IMR-90 (cell line): ENCODE data around the gene EIF5A. TPM values are rescaled to one million over a fixed set of nuclear protein-coding genes. Genes with fewer than 3 reads are reported as not detected.

Source experiments
- ATAC-seq: fragments of 200-7000 bp; cut with Tn5 transposase; 2 replicates; pipeline ENCODE4 v1.9.1; 2020; ENCODE audit warnings: low read depth, mild to moderate bottlenecking, moderate library complexity
- BruUV-seq: library from RNA; stranded (reverse); fragments of 400-500 nt; replicated peaks from 2 replicates; lab custom pipeline; 2021; lab: Mats Ljungman, UMichigan
- CTCF ChIA-PET: fragments of 300-600 bp; formaldehyde crosslinking; extraction: SDS; loops from one replicate; lab custom pipeline; 2021; ENCODE audit warnings: antibody characterized with exemption; lab: Yijun Ruan, JAX
- POLR2A ChIA-PET: fragments of 300-600 bp; sonication (Branson Sonifier 250); formaldehyde crosslinking; loops from one replicate; lab custom pipeline; 2022; ENCODE audit warnings: antibody characterized with exemption; ENCODE audit not compliant: unreplicated experiment; lab: Charles Lee
- DNase-seq: peaks from one replicate; pipeline ENCODE4 v3.0.0; 2013
- H2AFZ ChIP-seq: replicated peaks from 2 replicates; pipeline ENCODE3; 2013; ENCODE audit warnings: low read length, mild to moderate bottlenecking; ENCODE audit not compliant: poor library complexity
- H2AK5ac ChIP-seq: 2 replicates; pipeline ENCODE4 v1.6.1; 2013; ENCODE audit warnings: low read depth, low read length, inconsistent platforms
- H2AK9ac ChIP-seq: replicated peaks from 2 replicates; pipeline ENCODE3; 2013; ENCODE audit warnings: mild to moderate bottlenecking, low read depth, low read length, moderate library complexity; ENCODE audit not compliant: poor library complexity
- H2BK120ac ChIP-seq: 2 replicates; pipeline ENCODE4 v1.6.1; 2013; ENCODE audit warnings: low read depth, low read length, inconsistent platforms
- H2BK15ac ChIP-seq: 3 replicates; pipeline ENCODE4 v1.6.1; 2013; ENCODE audit warnings: low read depth, low read length, inconsistent platforms
- H2BK20ac ChIP-seq: 2 replicates; pipeline ENCODE4 v1.6.1; 2013; ENCODE audit warnings: low read depth, mild to moderate bottlenecking, inconsistent platforms, low read length, moderate library complexity
- H2BK5ac ChIP-seq: 2 replicates; pipeline ENCODE4 v1.6.1; 2013; ENCODE audit warnings: mild to moderate bottlenecking, low read depth, low read length, inconsistent platforms; ENCODE audit not compliant: poor library complexity, severe bottlenecking
- H3K14ac ChIP-seq: replicated peaks from 2 replicates; pipeline ENCODE4 v1.6.1; 2013; ENCODE audit warnings: low read depth, low read length, inconsistent platforms
- H3K18ac ChIP-seq: 2 replicates; pipeline ENCODE4 v1.6.1; 2013; ENCODE audit warnings: low read depth, low read length, control low read depth
- H3K23ac ChIP-seq: 2 replicates; pipeline ENCODE4 v1.6.1; 2013; ENCODE audit warnings: low read depth, low read length, inconsistent platforms
- H3K27ac ChIP-seq: 2 replicates; pipeline ENCODE4 v1.5.1; 2013; ENCODE audit warnings: mild to moderate bottlenecking, control low read depth, low read length; ENCODE audit not compliant: insufficient read depth
- H3K27me3 ChIP-seq: 2 replicates; pipeline ENCODE4 v1.6.1; 2013; ENCODE audit warnings: low read length; ENCODE audit not compliant: control insufficient read depth, insufficient read depth
- H3K36me3 ChIP-seq: 2 replicates; pipeline ENCODE4 v1.6.1; 2013; ENCODE audit warnings: low read length, mixed read lengths; ENCODE audit not compliant: control insufficient read depth, insufficient read depth
- H3K4ac ChIP-seq: 2 replicates; pipeline ENCODE4 v1.6.1; 2013; ENCODE audit warnings: low read depth, low read length, inconsistent platforms
- H3K4me1 ChIP-seq: 2 replicates; pipeline ENCODE4 v1.6.1; 2013; ENCODE audit warnings: low read length, mixed read lengths; ENCODE audit not compliant: control insufficient read depth, insufficient read depth
- H3K4me2 ChIP-seq: 2 replicates; pipeline ENCODE4 v1.6.1; 2013; ENCODE audit warnings: low read depth, mild to moderate bottlenecking, control low read depth, low read length, moderate library complexity
- H3K4me3 ChIP-seq: 2 replicates; pipeline ENCODE4 v1.5.1; 2013; ENCODE audit warnings: low read depth, mild to moderate bottlenecking, control low read depth, low read length, moderate library complexity; ENCODE audit not compliant: insufficient read depth
- H3K56ac ChIP-seq: 2 replicates; pipeline ENCODE4 v1.6.1; 2013; ENCODE audit warnings: low read length, inconsistent platforms; ENCODE audit not compliant: insufficient read depth; ENCODE audit errors: extremely low read depth
- H3K79me1 ChIP-seq, 2 experiments: 2 replicates each; pipeline ENCODE4 v1.6.1; 2013; ENCODE audit warnings: low read length in 2 of 2, inconsistent platforms in 1 of 2, low read depth in 1 of 2
- H3K9ac ChIP-seq: 2 replicates; pipeline ENCODE4 v1.6.1; 2013; ENCODE audit warnings: low read depth, low read length, control low read depth
- H3K9me1 ChIP-seq: 2 replicates; pipeline ENCODE4 v1.6.1; 2013; ENCODE audit warnings: low read length, inconsistent platforms; ENCODE audit not compliant: insufficient read depth
- H3K9me3 ChIP-seq: 2 replicates; pipeline ENCODE4 v1.6.1; 2013; ENCODE audit warnings: low read length; ENCODE audit not compliant: control insufficient read depth, insufficient read depth
- H4K20me1 ChIP-seq: 2 replicates; pipeline ENCODE4 v1.6.1; 2013; ENCODE audit warnings: low read length, inconsistent platforms; ENCODE audit not compliant: insufficient read depth
- H4K5ac ChIP-seq: 2 replicates; pipeline ENCODE4 v1.6.1; 2013; ENCODE audit warnings: mild to moderate bottlenecking, low read depth, low read length, control low read depth
- H4K8ac ChIP-seq, 2 experiments: 2 replicates each; pipeline ENCODE4 v1.6.1; 2013; ENCODE audit warnings: low read depth in 2 of 2, low read length in 2 of 2, control low read depth in 1 of 2, inconsistent platforms in 1 of 2
- H4K91ac ChIP-seq: 2 replicates; pipeline ENCODE4 v1.6.1; 2013; ENCODE audit warnings: low read depth, low read length, inconsistent platforms; ENCODE audit not compliant: insufficient read depth
- BHLHE40 ChIP-seq: fragments of 150-350 bp; IDR thresholded peaks from 2 replicates; pipeline ENCODE4 v1.6.1; 2016; ENCODE audit warnings: mild to moderate bottlenecking, low read depth, low read length
- CHD1 ChIP-seq: IDR thresholded peaks from 2 replicates; pipeline ENCODE4 v1.6.1; 2012; ENCODE audit warnings: low read depth, low read length, improper control_type of control experiment
- CTCF ChIP-seq: conservative IDR thresholded peaks from 2 replicates; pipeline ENCODE4 v1.5.1; 2012; ENCODE audit warnings: mild to moderate bottlenecking, low read depth, low read length, improper control_type of control experiment
- FOS ChIP-seq: fragments of 150-350 bp; IDR thresholded peaks from 2 replicates; pipeline ENCODE4 v1.6.1; 2016; ENCODE audit warnings: low read depth, low read length
- NFE2L2 ChIP-seq: fragments of 150-350 bp; IDR thresholded peaks from 2 replicates; pipeline ENCODE4 v1.6.1; 2016; ENCODE audit warnings: low read depth, mild to moderate bottlenecking, low read length
- RAD21 ChIP-seq: IDR thresholded peaks from 2 replicates; pipeline ENCODE4 v1.6.1; 2012; ENCODE audit warnings: low read length, improper control_type of control experiment
- USF2 ChIP-seq: fragments of 150-350 bp; IDR thresholded peaks from 2 replicates; pipeline ENCODE4 v1.6.1; 2017; ENCODE audit warnings: mild to moderate bottlenecking, antibody characterized with exemption, low read length, low read depth
- WGBS, 2 experiments: methylation state at CpG; one replicate each; pipeline versions ENCODE4 v1.1.5 to v1.1.7; 2013; ENCODE audit warnings: missing lambda C conversion rate in 2 of 2; ENCODE audit not compliant: insufficient read length in 1 of 2; ENCODE audit errors: extremely low coverage in 2 of 2; 5-methylcytosine and 5-hydroxymethylcytosine counted together
- dilution Hi-C: fragments of 300-500 bp; cut with HindIII; formaldehyde crosslinking; loops from one replicate; pipeline ENCODE4 v1.14.3; 2018; ENCODE audit warnings: low sequenced_read_pairs; ENCODE audit not compliant: unreplicated experiment
- in situ Hi-C: fragments of 300-500 bp; cut with MboI; formaldehyde crosslinking; loops from 3 replicates; pipeline ENCODE4 v1.14.3; 2019; ENCODE audit warnings: low sequenced_read_pairs, inconsistent platforms, mixed read lengths
- intact Hi-C: fragments of 100-400 bp; cut with micrococcal nuclease; formaldehyde crosslinking; loops from 2 replicates; pipeline ENCODE4 v1.10.0; 2022
- polyA plus RNA-seq, 3 experiments: library from polyadenylated mRNA; depleted of rRNA; stranded (reverse); fragments of >200 nt; gene quantifications; 2 replicates each; pipeline ENCODE4 v1.2.3, GENCODE V29; 2012; ENCODE audit warnings: low replicate concordance in 1 of 3
- total RNA-seq: library from RNA; depleted of rRNA; stranded (reverse); fragments of >200 nt; gene quantifications from 2 replicates; pipeline ENCODE4 v1.2.3, GENCODE V29; 2012

Gene EIF5A
- total and polyA plus RNA-seq, 2 of the 4 experiments (the other 2 are of a cell fraction), result 782 to 883 TPM

GRCh38 chr17:7285679-7286078 is 21.7 kb upstream of the EIF5A start:
- H4K8ac ChIP-seq, result no peak overlapping the region
- H2AK9ac ChIP-seq, result no peak overlapping the region
- H2AK5ac ChIP-seq, result no peak overlapping the region
- no peak overlapping the region for H3K23ac ChIP-seq
- no TSS peak for BruUV-seq
- H2BK5ac ChIP-seq, result no peak overlapping the region
- no peak overlapping the region for H3K27ac ChIP-seq
- no peak overlapping the region for H3K18ac ChIP-seq
- H3K4ac ChIP-seq, result no peak overlapping the region
- no peak for DNase-seq
- H3K36me3 ChIP-seq, result no peaks in the 10 kb centered on the region
- H2BK20ac ChIP-seq, result no peak overlapping the region
- no peak overlapping the region for H2AFZ ChIP-seq
- POLR2A ChIA-PET, result no interaction called here
- H3K9me1 ChIP-seq, result no peaks in the 10 kb centered on the region
- H4K5ac ChIP-seq, result no peak overlapping the region
- H3K9me3 ChIP-seq, result no peaks in the 10 kb centered on the region
- no peak overlapping the region for H3K14ac ChIP-seq
- H3K27me3 ChIP-seq, result peaks cover 59% of the 10 kb centered on the region
- in situ Hi-C loops, result no loop called here
- no peak for TF ChIP-seq BHLHE40
- TF ChIP-seq NFE2L2, result no peak
- no peak for TF ChIP-seq CHD1
- no peak for TF ChIP-seq USF2
- TF ChIP-seq CTCF, result no peak
- TF ChIP-seq RAD21, result no peak
- TF ChIP-seq FOS, result no peak
- 65% methylated on average over 4 of the region's 12 CpGs; no CpG with 5 or more reads in 1 of the 2 experiments for WGBS, 2 experiments
- CTCF ChIA-PET, result interaction anchor here (0.6 kb wide), 1 partner anchor 20 kb away, joined by 3 read pairs; no protein-coding TSS in a partner anchor
- no peaks in the 10 kb centered on the region for H3K79me1 ChIP-seq
- H2BK15ac ChIP-seq, result no peak overlapping the region
- no peak overlapping the region for H4K91ac ChIP-seq
- intact Hi-C loops, result no loop called here
- H2BK120ac ChIP-seq, result no peak overlapping the region
- H3K4me2 ChIP-seq, result no peak overlapping the region
- dilution Hi-C loops, result no loop called here
- no peak overlapping the region for H3K9ac ChIP-seq
- H3K4me3 ChIP-seq, result no peak overlapping the region
- H3K4me1 ChIP-seq, result peaks cover 2% of the 10 kb centered on the region; the same call in 1 of the 2 replicates
- no peak for ATAC-seq
- no peaks in the 10 kb centered on the region for H4K20me1 ChIP-seq
- no peak overlapping the region for H3K56ac ChIP-seq
